NCI-H2196 (cell line): ENCODE data around the gene SBK1.
"Not testable (repeated sequence)": the region's sequence is repeated elsewhere in the genome, so short reads cannot be mapped to it uniquely, and the experiment has no call there.

Experiments
- DNase-seq: peaks from one replicate; lab custom pipeline; 2025; ENCODE audit not compliant: unreplicated experiment; lab: John Stamatoyannopoulos, UW

SBK1 gene

GRCh38 chr16:28330232-28330631 lies 37.9 kb downstream of the SBK1 start:
- DNase-seq = not testable (repeated sequence)

- DNase-seq = not testable (repeated sequence)
Observed at GRCh38 chr16:28330981-28331380, 38.7 kb downstream of the SBK1 start.

- not testable (repeated sequence) for DNase-seq
Observed at GRCh38 chr16:28332632-28333031, 40.3 kb downstream of the SBK1 start.

- not testable (repeated sequence) for DNase-seq
Observed at GRCh38 chr16:28335678-28336077, 43.4 kb downstream of the SBK1 start.

GRCh38 chr16:28336940-28337710 lies 44.8 kb downstream of the SBK1 start:
- DNase-seq = not testable (repeated sequence)

GRCh38 chr16:28338230-28338629 lies 45.9 kb downstream of the SBK1 start:
- DNase-seq = not testable (repeated sequence)

- not testable (repeated sequence) for DNase-seq
Observed at GRCh38 chr16:28362600-28362999, 70.3 kb downstream of the SBK1 start.

GRCh38 chr16:28363408-28363807 lies 71.1 kb downstream of the SBK1 start, which contains the start of gene NPIPB6:
TSS of gene NPIPB6 (minus strand) at chr16:28363508. CDS start at chr16:28362822, 686 bp downstream.
- DNase-seq = not testable (repeated sequence)

- DNase-seq = not testable (repeated sequence)
Observed at GRCh38 chr16:28364268-28365173, 72.2 kb downstream of the SBK1 start.

GRCh38 chr16:28367926-28368325 lies 75.6 kb downstream of the SBK1 start:
- DNase-seq = not testable (repeated sequence)
